NCI-H146 (cell line): Measurements from ENCODE around the gene ACTL6B.

Experiments
- DNase-seq: peaks from one replicate; lab custom pipeline; 2025; lab: John Stamatoyannopoulos, UW

The ACTL6B gene

GRCh38 chr7:100626530-100627237 is 29.6 kb downstream of the ACTL6B start:
- DNase-seq: peak; percentile 85

GRCh38 chr7:100626055-100626454 is 30.2 kb downstream of the ACTL6B start:
- DNase-seq: no peak

GRCh38 chr7:100623951-100624824 is 32.1 kb downstream of the ACTL6B start:
- DNase-seq: no peak

- no peak for DNase-seq
These were observed 34.7 kb downstream of the ACTL6B start for GRCh38 chr7:100621554-100621953.

GRCh38 chr7:100620804-100621203 is 35.4 kb downstream of the ACTL6B start:
- DNase-seq: peak; percentile 18

- no peak for DNase-seq
These were observed 36.0 kb downstream of the ACTL6B start for GRCh38 chr7:100620239-100620638.

GRCh38 chr7:100614308-100614861 is 41.9 kb downstream of the ACTL6B start:
- DNase-seq: no peak

- no peak for DNase-seq
These were observed 42.7 kb downstream of the ACTL6B start for GRCh38 chr7:100613412-100614175.

GRCh38 chr7:100612730-100613390 is 43.4 kb downstream of the ACTL6B start:
- DNase-seq: no peak

- peak; percentile 99 for DNase-seq
These were observed 44.1 kb downstream of the ACTL6B start, which contains the start of gene MOSPD3 for GRCh38 chr7:100611983-100612729. Gene MOSPD3 (plus strand): TSS chr7:100612540. CDS start chr7:100612792, 252 bp downstream.

GRCh38 chr7:100609958-100610357 is 46.3 kb downstream of the ACTL6B start:
- no peak for DNase-seq

GRCh38 chr7:100607111-100607510 is 49.1 kb downstream of the ACTL6B start:
- no peak for DNase-seq

GRCh38 chr7:100606313-100606712 is 49.9 kb downstream of the ACTL6B start:
- no peak for DNase-seq

- DNase-seq: peak; percentile 16
These were observed 51.0 kb downstream of the ACTL6B start for GRCh38 chr7:100604976-100605911.

GRCh38 chr7:100604028-100604975 is 51.9 kb downstream of the ACTL6B start:
- peak; percentile 69 for DNase-seq

GRCh38 chr7:100603726-100604027 is 52.6 kb downstream of the ACTL6B start:
- peak; percentile 43 for DNase-seq

GRCh38 chr7:100602889-100603725 is 53.1 kb downstream of the ACTL6B start:
- DNase-seq: no peak

- DNase-seq: no peak
These were observed 55.6 kb downstream of the ACTL6B start for GRCh38 chr7:100600730-100601038.
